Epithelial cell of alveolus of lung (primary cell): Measurements from ENCODE around the gene RSPH6A. TPM values are rescaled to one million over a fixed set of nuclear protein-coding genes. Genes with fewer than 3 reads are reported as not detected.

Source experiments
- total RNA-seq: library from RNA; depleted of rRNA; stranded (reverse); fragments of >200 nt; gene quantifications from 2 replicates; pipeline ENCODE4 v1.2.1, GENCODE V29; 2015

RSPH6A gene
- 0.08 TPM in 1 of 2 replicates, not detected in the other for total RNA-seq

DNA sequence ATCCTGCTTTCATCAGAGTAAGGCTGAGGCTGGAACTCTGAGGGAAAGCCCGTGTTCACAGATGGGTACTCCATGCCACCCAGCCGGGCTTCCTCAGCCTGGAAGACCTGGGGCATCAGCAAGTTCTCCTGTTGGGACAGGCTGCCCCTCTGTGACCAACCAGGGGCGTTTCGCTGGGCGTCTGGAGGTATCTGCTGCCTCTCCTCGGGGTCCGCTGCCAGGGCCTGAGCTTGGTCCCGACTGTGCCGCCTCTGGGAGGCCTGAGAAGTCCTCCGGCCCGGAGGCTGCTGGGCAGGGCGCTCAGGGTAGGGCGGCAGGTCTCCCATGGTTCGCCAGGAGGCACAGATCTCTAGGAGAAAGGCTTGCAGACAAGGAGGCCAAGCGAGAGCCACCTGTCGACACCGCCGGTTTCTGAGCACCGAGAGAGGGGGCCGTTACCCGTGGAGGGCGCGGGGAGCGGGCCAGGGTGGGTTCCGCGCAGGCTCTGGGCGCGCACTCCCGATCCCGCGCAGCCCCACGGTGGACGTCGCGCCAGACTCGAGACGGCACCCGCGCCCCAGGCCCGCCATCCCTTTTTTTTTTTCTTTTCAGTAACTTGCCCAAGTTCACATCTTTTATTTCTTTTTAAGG, at the start of gene RSPH6A:
TSS of gene RSPH6A (minus strand) at position 458 of the 630 bp plus-strand sequence. CDS start at position 326, 132 bp downstream.

DNA sequence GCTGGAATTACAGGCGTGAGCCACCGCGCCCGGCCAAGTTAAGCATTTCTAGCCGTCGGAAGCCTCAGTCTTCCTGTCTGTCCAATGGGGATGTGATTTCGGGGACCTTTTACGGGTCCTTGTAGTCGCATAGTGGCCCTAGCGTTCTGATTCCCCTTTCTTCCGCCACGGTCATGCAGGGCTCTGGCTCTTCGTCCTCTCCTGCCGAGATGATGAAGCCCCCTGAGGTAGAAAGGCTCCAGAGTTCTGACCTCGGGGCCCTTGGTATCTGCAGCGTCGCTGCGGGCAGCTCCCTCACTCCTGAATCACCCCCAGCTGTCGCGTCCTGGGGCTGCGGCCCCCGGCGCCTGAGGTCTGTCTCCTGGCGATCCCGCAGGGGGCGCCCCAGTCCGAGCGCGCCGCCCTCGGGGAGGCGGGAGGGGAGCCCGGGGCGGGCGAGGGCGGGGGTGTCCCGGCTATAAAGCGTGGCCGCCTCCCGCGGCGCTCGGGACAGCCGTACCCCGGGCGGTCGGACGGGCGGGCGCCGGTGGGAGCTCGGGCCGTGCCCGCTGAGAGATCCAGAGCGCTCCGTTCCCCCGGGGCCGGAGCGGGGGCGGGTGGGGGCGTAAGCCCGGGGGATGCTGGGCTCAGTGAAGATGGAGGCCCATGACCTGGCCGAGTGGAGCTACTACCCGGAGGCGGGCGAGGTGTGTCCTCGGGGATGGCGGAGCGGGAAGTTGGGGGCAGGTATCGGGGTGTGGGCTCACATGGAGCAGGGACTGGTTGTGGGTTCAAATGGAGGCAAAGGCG, 48.9 kb upstream of the RSPH6A start, which contains the start of gene FOXA3:
TSS of gene FOXA3 (plus strand) at position 487 of the 789 bp plus-strand sequence. CDS start at position 618, 131 bp downstream.

DNA sequence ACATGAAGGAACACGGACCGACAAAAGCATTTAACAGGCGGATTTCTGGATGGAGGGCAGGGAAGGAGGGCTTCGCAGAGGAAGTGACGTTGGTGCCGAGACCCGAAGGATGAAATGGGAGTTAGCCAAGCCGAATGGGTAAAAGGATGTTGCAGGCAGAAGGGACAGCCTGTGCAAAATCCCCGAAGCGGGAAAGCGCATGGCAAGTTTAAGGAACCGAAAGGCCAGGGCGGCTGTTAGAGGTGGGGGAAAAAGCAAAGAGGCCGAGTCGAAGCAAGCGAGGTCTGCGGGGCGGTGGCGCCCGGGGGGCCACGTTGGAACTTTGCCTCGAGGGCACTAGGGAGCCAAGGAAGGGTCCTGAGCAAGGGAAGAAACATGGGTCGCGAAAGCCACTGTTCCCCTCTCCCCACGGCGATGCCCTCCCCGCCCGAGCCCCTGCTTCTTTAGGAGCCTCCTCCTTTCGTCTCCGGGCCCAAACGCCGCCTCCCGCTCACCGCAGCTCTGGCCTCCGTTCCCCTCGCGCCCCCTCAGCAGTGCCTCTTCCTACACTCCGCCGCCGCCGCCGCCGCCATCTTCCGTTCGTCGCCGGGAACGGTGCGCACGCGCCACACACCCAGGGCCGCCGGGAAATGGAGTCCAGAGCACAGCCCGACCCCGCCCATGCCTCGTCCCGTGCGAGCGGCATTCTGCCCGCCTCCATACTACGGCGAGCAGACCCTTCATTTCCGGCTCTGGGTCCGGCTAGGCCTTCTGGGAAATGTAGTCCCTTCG, 47.6 kb upstream of the RSPH6A start, which contains the start of gene SYMPK:
TSS of gene SYMPK (minus strand) at position 584 of the 771 bp plus-strand sequence. CDS start 8,652 bp downstream, outside the sequence.

DNA sequence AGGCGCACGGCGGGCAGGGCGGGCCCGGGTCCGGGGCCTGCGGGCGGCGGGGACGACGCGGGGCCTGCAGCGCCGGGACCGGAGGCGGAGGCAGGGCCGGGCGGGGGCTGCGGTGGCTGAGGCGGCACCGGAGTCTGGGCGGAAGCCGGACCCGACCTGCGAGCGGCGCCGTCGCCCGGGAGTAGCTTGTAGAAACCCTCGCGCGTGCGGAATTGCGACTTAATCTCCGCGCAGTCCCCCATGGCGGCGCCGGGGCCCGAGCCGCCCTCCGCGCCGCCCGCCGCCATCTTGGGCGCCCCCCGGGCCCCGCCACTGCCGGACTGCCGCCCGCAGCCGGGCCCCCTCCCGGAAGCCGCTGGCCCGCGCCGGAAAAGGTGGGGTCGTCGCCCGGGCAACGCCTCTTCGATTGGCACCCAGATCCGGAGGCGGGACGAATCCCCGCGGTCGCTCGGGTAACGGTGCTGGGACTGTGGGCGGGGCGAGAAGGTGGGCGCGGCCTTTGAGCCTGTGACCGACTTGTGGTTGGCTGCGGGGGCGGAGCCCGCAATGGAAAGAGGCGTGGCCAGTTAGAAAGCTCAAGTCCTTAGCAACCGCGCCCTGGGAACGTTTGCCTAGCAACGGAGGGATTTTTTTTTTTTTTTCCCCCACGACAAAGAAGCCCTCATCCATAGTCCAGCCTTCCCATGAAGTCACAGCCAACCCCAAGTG, 22.5 kb downstream of the RSPH6A start, which contains the start of gene DMWD:
TSS of gene DMWD (minus strand) at position 376 of the 708 bp plus-strand sequence. CDS start at position 287, 89 bp downstream.

DNA sequence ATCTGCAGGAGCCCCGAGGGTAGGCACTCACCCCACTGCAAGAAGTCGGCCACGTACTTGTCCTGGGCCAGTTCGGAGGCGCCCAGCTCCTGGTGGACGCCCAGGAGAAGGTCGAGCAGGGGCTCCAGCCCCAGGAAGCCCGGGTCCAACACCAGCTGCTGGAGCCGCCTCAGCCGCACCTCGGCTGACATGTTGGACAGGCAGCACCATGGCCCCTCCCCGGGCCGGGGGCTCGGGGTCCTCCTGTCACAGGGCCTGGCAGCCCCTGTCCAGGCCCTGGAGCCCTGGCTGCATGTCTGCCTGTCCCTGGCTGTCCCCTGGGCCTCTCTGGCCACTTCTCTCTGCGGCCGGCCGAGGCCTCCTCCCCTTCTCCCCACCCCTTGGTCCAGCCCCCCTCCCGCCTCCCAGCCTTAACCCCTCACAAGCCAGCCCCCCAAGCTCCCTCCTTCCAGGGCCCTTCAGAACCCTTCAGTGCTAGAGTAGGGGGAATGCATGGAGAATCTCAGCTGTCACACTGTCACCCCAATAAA, 32.9 kb downstream of the RSPH6A start, which contains the start of gene DMPK:
TSS of gene DMPK (minus strand) at position 329 of the 530 bp plus-strand sequence. CDS start at position 191, 138 bp downstream.

DNA sequence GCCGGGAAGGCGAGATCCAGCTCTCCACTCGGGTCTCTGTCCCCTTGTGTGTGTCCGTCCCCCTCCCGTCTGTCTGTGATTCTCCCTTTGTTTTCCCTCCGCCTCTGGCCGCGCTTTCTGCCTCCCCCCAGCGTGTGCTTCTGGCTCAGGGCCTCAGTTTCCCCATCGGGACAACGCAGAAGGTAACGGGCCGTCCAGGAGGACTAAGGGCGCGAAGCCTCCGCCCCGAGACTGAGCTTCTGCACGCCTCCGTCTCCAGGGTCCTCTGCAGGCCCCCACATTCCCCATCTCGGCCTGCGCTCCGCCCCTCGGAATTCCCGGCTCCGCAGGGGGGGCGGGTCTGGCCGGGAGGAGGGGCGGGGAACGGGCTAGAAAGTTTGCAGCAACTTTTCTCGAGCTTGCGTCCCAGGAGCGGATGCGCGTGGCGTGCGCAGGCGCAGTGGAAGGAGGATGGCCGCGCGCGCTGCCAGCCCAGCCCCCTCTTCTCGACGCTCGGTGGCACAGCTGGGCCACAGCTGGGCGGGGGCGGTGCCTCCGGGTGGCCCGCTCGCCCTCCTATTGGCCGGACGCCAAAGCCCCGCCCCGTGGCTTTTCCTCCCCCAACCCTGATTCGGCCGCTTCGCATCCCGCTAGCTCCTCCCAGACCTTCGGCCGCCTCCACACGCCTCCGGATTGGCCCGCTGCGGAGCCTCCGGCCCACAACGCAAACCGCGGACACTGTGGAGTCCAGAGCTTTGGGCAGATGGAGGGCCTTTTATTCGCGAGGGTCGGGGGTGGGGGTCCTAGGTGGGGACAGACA, 45.9 kb downstream of the RSPH6A start, which contains the start of gene SIX5:
TSS of gene SIX5 (minus strand) at position 269 of the 799 bp plus-strand sequence. CDS start 408 bp downstream, outside the sequence.

Other genes starting within 250 kb of the RSPH6A start
- 5.8 and 8.5 TPM in 2 replicates for gene OPA3, start 230.5 kb downstream of the RSPH6A start, total RNA-seq
- gene GPR4, start 213.1 kb downstream of the RSPH6A start, total RNA-seq = 0.26 and 0.48 TPM in 2 replicates
- 12.9 and 24.5 TPM in 2 replicates for gene EML2, start 175.9 kb downstream of the RSPH6A start, total RNA-seq
- gene GIPR, start 147.1 kb downstream of the RSPH6A start, total RNA-seq = 1.7 TPM in 1 of 2 replicates, not detected in the other
- gene SNRPD2, start 123.4 kb downstream of the RSPH6A start, total RNA-seq = 274 and 363 TPM in 2 replicates
- gene QPCTL, start 122.6 kb downstream of the RSPH6A start, total RNA-seq = 13.1 and 17.5 TPM in 2 replicates
- gene FBXO46, start 84.4 kb downstream of the RSPH6A start, total RNA-seq = 11.3 and 12.8 TPM in 2 replicates
- gene MEIOSIN, start 81.9 kb downstream of the RSPH6A start, total RNA-seq = 0.13 TPM in 1 of 2 replicates, not detected in the other
- gene SIX5, start 46.1 kb downstream of the RSPH6A start, total RNA-seq = 14.9 and 22.0 TPM in 2 replicates
- 7.9 and 33.5 TPM in 2 replicates for gene DMPK, start 32.8 kb downstream of the RSPH6A start, total RNA-seq
- 28.7 and 32.5 TPM in 2 replicates for gene DMWD, start 22.5 kb downstream of the RSPH6A start, total RNA-seq
- 28.1 and 34.9 TPM in 2 replicates for gene SYMPK, start 47.8 kb upstream of the RSPH6A start, total RNA-seq
- gene FOXA3, start 49.0 kb upstream of the RSPH6A start, total RNA-seq = 0.13 TPM in 1 of 2 replicates, not detected in the other
- 36.7 and 38.0 TPM in 2 replicates for gene IRF2BP1, start 70.8 kb upstream of the RSPH6A start, total RNA-seq
- gene MYPOP, start 87.3 kb upstream of the RSPH6A start, total RNA-seq = 1.8 and 6.8 TPM in 2 replicates
- gene NANOS2, start 99.5 kb upstream of the RSPH6A start, total RNA-seq = not detected in 2 replicates
- gene NOVA2, start 158.6 kb upstream of the RSPH6A start, total RNA-seq = under 0.01 and 0.24 TPM in 2 replicates
- 9.8 and 11.8 TPM in 2 replicates for gene CCDC61, start 180.2 kb upstream of the RSPH6A start, total RNA-seq
- gene PGLYRP1, start 207.7 kb upstream of the RSPH6A start, total RNA-seq = not detected in 2 replicates
- gene IGFL4, start 225.7 kb upstream of the RSPH6A start, total RNA-seq = not detected in 2 replicates